ENCODE data around the gene PLXNA2.

- TF ChIP-seq CTCF (conservative IDR thresholded peaks at IDR 0.05; ENCODE audit: low read length) (no peak), EZH2phosphoT487 (IDR thresholded peaks at IDR 0.05; ENCODE audit: borderline replicate concordance, low read depth, low read length) (no peak)
Measured at GRCh38 chr1:207972337-207972736, 271.8 kb downstream of the PLXNA2 start.

Measured in OCI-LY7 (cell line).